GM19328 (cell line): ENCODE data around the gene TICAM2.

Source experiments
- ATAC-seq: cut with Tn5 transposase; IDR thresholded peaks from one replicate; pipeline ENCODE4 v1.9.1; 2021; ENCODE audit warnings: mild to moderate bottlenecking, moderate library complexity; ENCODE audit not compliant: unreplicated experiment

The TICAM2 gene

DNA sequence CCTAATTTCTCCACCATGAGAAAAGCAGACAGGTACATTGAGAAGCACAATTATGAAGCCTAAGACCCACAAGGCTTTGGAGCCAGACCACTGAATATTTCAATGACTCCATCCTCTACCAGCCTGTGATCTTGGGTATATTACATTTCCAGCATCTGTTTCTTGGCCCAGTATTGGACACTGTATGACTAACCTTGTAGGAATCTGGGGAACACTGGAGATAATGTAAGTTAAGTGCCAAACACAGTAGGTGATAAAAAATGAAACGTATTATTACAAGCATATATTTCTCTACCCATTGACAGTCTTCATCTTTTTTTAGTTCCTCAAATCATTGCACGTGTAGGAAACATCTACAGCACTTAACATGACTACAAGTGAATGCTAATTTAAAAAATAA, 29.1 kb downstream of the TICAM2 start:
- no peak for ATAC-seq

DNA sequence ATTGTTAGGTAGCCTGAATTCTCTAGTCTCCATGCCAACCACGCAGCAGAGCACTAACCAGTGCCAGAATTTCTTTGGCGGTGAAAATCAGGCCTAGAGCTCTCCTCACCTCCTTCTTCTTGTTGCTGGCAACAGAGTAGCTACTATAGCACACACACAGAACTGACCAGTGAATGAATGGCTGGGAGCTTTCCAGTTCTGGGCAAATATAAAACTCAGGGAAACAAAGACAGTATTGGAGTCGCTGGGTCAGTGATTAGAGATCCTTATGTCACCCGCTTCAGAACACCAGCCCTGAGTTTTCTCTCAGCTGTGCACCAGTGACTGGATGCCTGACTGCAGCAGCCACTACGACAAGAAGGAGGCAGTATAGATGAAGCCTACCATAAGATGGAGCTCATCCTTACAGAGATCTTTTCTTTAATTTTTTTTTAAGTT, 30.8 kb downstream of the TICAM2 start:
- ATAC-seq = no peak

DNA sequence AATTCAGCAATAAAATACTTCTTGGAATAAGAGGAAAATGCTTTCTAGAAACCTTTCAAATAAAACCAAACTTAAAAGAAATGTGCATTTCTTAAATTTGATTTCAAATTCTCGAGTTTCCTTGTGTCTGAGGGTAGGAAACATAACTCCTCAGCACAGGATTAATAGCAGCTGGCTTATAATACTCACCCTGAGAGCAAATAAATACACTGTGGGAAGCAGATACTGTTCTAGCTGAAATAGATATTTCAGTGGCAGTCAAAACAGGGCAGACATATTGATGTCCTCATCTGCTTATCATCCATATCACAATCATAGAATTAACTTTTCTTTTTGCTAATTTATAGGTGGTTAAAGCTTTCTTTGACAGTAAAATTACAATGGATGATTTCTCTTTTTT, 33.6 kb downstream of the TICAM2 start:
- no peak for ATAC-seq

DNA sequence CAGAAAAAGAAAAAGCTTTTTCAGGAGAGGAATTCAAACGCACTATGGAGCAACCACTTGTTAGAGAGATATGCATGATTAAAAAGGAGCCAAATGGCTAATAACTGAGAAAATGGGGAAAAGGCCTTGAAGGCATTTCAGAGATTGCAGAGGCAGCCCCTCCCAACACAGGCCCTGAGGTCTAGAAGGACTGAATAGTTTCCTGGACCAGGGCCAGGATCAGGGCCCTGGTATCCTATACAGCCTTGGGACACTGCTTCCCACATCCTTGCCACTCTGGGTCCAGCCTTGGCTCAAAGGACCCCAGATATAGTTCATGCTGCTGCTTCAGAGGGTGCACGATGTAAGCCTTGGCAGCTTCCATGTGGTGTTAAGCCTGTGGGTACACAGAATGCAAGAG, 37.0 kb downstream of the TICAM2 start:
- no peak for ATAC-seq

DNA sequence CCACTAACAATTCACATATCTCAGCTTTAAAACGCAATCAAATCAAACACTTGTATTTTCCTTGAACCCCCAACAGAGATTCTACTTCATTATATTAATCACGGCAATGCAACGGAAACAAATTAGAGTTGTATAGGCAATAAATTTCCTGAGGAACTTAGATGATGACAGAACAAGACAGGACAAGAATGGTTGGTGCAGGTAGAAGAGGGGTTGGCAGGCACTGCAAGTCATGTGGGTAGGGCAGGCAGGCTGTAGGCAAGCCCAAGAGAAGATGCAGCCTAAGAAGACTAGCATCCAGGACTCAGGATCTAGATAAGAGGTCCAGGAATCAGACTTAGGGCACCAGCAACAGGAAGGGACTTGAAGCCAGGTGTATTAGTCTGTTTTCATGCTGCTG, 41.1 kb downstream of the TICAM2 start:
- ATAC-seq = no peak

DNA sequence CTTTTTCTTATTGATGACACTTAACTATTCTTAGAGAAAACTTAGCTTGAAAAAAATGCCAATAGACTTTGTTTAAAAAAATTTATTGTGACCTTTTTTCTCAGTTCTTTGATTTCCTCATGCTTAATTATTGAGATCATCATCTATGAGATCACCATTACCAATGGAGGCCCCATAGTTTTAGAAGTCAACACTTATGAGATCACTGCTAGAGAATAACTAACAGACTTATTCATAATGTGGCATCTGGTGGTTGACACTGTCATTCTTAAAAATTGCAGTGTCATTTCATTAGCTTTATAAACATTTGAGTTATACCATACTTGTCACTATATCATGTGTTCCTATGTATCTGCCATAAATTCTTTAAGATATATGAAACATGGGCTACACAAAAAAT, 42.8 kb downstream of the TICAM2 start:
- no peak for ATAC-seq

DNA sequence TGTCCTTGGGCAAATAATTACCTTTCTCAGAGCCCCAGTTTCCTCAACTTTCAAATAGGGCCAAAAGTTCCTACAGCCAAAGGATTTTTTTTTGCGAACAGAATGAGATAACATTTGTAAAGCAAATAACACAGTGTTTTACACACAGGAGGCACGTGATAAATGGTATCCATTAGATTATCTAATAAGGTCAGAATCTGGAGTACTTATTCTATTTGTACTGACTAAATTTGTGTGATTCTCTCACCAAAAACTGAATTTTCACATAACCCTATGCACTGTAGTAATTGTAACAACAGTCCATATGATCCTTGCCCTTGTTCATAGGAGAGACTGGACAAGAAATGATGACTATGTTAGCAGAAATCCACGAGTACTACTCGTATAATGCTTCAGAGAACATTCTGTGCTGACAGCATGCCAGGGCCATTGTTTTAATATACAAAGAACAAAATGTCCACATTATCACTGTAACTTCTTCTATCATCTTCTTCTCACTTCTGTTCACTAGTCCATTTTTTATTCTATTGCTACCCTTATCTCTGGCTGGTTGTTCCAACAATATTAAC, 43.8 kb downstream of the TICAM2 start:
- ATAC-seq = no peak

DNA sequence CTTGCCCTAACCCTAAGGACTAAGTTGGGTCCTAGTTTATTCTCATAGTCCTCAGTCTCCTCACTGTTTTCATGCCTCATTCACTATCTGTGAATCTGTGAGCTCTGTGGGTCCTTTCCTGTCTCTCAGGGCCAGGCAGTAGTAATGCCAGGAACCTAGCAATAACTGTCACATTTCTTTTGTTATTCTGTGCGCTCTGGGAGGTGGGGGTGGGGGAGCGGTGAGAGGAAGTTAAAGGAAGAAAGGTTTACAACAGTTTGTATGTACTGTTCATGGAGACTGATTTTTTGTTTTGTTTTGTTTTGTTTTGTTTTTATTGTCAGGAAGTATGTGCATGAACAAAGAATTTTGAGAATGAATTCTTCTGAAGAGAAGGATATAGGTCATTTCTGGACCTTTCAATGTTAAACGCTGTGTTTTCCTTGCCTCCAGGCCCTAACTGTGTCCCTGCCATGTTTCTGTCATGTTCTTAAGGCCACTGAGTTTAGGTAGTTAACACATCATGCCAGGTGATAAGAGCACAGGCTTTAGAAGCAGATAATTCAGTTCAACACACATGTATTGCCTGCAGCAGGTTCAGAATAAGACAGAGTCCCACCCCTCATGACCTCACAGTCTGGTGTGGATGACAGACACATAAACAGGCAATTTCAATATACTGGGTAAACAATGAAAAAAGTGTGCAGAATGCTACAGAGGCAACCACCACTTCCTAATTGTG, 44.5 kb downstream of the TICAM2 start:
- no peak for ATAC-seq

DNA sequence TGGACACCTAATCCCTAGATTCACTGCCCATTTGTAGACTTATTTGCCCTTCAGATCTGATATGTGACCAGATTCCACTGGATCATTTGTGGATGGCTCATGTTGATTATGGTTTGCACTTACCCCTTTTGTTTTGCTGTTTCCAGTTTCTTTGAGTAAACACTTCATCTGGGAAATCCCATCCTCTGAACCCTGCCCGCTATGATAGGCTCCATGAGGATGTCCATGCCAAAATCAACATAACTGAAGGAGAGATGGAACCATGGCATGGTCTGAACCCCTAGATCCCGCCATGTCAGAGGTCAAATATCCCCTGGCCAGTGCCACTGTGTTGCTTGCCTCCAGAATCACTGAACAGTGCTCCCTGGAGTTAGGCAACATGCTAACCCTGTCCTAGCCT, 46.0 kb downstream of the TICAM2 start:
- no peak for ATAC-seq

DNA sequence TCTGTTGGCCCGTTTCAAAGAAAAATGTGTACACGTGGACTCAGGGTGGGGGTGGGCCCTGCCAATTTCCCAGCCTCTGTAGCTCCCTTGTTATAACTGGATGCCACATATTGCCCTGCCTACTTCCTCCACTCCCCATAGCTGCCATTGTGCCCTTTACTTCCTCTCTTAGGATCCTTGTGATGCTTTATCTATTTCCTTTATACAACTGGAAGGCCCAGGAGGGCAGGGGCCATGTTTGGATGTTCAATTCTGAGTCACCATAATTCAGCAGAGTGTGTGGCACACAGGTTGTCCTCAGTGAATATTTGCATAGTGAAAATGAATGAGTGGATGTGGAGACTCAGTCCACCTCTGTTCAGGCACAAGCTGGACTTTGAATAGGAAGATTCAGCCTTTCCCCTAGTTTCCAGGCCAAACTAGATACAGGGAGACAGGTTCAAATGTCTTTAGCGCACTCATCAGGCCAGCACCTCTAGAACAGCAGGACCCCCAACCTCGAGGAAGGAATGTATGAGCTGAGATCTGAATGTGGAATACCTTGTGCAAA, 47.1 kb downstream of the TICAM2 start:
- no peak for ATAC-seq

DNA sequence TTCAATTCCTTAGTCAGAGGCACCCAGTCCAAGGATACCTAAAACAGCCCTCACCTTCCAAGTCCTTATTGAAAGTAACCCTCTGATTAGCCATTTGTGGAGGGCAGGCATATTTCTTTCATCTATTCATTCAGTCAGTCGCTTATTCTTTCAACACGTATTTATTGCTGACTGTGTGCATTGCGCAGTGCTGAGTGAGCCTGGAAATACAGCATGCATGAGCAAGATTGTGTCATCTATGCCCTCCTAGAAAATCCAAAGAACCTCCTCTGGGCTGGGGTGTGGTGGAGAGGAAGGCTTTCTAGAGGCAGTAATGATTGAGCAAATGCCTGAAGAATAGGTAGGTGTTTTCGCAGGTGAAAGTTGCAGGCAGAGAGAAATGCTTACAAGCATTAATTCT, 49.2 kb downstream of the TICAM2 start:
- ATAC-seq = no peak

DNA sequence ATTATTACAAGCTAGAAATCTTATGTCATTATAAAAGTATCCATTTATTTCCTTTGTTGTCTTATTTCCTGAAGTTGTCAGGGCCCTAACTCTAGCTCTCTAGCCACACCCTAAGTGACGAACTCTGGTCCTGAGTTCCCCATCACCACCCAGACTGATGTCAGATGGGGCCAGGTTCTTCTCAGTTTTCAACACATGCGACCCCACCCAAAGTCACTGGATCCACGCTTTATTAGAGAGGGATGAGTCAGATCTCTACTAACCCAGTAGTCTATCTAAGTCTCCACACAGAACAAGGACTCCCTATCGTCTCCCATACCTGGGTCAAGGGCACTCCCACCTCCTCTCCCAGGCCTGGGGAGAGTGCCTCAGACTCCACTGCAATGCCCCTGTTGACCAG, 50.9 kb downstream of the TICAM2 start:
- no peak for ATAC-seq

DNA sequence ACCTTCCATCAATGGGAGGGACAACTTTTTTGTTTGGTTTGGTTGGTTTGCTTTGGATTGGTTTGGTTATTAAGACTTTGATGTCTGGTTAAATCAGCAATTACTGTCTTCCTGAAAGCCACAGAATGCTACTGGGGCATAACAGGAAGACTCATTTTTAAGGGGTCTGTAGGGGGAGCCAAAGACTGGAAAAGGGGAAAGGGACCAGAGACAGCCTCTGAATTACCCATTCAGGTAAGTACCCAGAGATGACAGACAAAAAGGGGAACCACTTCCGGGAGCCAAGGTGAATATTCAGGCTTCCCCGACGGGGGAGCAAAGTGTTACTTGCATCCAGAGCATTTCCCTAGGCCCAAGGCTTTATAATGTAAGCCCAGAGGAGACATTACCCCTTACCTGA, 53.1 kb downstream of the TICAM2 start:
- ATAC-seq = no peak

DNA sequence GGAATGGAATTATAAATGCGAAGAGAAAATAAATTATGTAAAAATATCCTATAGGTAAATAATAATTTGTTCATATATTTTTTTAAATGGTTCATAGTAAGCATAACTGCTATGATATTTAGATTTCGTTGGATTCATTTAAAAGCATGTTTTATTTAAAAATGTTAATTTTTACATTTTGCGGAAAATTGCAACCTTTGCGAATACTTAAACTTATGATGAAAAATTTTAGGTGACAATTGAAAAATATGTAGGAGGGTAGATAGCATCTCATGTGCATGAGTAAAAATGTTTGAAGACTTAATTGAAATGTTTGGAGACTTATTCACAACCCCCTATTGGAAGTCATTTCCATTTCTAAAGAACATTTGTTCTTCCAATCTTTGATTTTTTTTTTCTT, 53.6 kb downstream of the TICAM2 start:
- ATAC-seq = no peak

DNA sequence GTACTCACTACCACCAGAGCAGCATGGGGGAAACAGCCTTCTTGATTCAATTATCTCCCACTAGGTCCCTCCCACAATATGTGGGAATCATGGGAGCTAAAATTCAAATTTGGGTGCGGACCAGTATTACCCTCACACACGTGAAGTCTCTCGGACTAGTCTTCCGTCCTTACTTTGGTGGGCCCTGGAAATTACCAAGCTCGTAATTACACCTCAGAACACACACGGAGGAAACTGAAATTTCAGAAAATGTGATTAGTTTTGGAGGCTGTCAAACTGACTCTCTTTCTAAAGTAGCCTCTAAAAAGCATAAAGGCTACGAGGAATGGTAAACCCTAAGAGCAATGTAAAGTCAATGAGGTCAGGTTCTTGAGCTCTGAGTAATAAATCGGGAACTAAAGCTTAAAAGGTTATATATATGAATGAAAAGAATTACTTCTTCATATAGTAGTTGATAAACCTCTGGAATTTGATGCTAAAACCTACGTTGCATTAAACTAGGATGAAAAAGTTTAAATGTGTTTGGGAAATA, 56.9 kb downstream of the TICAM2 start:
- no peak for ATAC-seq

DNA sequence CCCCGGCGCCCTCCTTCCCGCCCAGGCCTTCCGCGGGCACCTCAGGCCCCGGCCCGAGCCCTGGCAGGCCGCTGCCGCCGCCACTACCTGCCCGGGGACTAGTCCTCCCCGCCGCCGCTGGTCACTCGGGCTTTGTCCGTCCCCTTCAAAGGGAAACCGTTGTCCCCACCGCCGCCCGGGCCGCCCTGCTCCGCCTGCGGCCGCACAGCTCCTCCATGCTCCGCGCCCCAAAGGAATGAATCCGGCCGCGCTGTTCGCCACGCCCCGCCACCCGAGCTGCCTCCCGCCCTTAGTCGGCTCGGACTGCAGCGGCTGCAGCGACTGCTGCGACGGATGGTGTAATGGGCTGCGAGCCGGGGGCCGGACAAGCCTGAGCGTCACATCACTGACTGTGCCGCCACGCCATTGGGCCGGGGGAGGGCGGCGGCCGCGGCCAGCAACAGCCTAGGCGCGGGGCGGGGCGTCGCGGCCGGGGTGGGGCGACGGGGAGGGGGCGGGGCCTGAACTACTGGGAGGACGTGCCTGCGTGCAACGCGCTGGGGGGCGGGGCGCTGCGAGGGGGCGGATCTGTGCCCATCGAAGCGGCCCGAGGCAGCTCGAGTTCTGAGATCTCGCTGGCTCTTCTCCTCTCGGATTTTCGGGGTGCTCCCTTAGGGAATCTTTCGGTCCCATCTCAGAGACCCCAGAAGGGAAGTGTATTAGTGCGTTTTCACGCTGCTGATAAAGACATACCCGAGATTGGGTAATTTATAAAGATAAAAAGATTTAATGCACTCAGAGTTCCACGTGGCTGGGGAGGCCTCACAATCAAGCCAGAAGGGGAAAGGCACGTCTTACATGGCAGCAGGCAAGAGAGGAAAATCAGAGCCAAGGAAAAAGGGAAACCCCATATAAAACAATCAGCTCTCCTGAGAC, 57.6 kb downstream of the TICAM2 start, which contains the start of gene FEM1C:
TSS of gene FEM1C (minus strand) at position 340 of the 915 bp plus-strand sequence. CDS start 1,282 bp downstream, outside the sequence.
- ATAC-seq = peak; percentile 97

DNA sequence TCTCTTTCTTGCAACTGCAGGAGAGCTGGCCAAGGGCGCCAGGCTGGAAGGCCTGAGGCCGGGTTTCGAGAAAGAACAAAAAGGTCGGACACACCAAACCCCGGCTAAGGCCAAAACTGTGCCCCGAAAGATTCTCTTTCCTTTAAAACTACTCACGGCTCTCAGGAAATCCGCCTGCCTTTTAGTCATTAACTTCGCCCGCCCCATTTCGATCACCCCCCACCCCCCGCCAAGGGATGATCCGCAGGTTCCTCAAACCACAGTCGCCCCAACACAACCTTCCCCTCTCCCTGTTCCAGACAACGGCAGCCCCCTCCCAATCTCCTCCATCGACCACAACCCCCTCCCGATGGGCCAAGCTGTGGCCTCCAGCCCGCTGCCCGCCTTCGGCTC, 58.2 kb downstream of the TICAM2 start:
- peak; percentile 1 for ATAC-seq

DNA sequence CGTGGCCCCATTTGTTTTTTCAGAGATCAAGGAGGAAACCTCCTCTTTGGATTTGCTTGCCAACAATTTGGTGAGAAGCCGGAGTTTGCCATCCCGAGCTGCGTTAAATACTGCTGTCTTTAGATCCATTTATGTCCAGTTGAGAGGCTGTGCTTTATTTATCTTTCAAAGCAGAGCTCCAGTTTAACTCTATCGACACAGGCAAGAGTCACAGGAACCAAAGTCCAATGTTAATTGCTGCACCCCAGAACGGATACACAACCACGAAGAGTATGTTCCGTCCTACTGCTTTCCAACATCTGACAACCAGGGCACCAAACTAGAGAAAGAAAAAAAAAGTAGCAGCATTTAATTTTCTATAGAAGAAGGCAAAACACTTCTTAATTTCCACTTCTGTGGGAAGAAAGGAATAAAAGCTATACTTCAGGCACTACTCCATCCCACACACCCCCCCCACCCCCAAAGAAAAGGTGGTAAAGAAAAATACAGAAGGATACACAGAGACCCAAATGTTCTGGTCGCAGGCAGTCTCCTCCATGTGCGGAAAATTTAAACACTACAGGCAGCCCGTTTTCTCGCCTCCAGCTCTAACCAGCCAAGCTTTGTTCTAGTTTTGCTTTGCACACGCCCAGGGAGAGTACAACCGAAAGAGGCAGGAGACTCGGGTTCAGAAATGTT, 58.8 kb downstream of the TICAM2 start:
- no peak for ATAC-seq

DNA sequence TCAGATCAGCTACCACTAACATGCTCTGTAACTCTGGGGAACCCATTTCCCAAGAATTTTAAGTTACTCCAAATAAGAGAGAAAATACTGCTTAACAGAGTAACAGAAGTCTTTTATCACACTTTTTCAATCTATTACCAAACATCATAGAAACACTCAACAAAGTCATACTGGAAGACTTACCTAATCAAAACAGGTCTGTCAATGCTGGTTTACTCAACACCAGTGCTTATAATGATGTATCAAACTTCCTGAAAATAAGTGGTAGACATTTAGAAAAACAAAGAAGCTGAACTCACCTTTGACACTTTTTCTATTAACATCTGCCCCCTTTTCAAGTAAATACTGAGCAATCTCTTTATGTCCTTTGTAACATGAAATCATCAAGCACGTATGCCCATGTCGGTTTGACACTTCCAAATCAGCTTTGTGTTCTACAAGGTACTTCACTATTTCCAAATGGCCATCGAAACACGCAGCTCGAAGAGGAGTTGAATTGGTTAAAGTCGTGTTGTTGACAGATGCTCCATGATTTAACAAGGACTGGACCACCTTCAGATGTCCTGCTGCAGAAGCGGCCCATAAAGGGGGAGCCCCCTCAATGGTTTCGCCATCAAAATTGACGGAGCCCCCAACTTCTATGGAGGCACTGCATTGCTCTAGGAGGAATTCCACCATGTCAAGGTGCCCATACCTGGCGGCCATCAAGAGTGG, 59.5 kb downstream of the TICAM2 start:
- no peak for ATAC-seq

DNA sequence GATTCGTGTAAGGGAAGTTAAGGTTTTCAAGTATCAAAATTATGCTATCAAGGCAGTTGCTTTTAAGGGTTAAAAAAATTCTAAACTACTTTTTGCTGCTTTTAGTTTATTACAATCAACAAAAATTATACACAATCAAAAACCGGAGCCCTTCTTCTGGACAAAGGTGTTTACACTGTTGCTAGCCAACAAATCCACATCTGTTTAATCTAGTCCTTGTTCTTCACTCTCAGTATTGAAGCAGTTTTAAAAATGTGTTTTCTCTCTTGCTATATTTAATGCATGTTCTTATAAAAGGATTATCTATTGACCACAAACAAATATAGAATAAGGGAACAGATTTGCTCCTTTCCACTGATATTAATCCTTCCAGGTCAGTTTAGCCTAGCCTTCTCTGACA, 60.2 kb downstream of the TICAM2 start:
- no peak for ATAC-seq
